Rectal smooth muscle tissue (tissue), 1 donor: ENCODE data around the gene YTHDC2.

Experiments
- H3K27ac ChIP-seq: one replicate; pipeline ENCODE4 v1.7.0; 2013; ENCODE audit warnings: low read depth, low read length, inconsistent platforms
- H3K27me3 ChIP-seq: one replicate; pipeline ENCODE4 v1.7.0; 2013; ENCODE audit warnings: low read length; ENCODE audit not compliant: control insufficient read depth, insufficient read depth
- H3K36me3 ChIP-seq: one replicate; pipeline ENCODE4 v1.7.0; 2013; ENCODE audit warnings: low read length; ENCODE audit not compliant: control insufficient read depth, insufficient read depth
- H3K4me1 ChIP-seq: one replicate; pipeline ENCODE4 v1.7.0; 2013; ENCODE audit warnings: low read length; ENCODE audit not compliant: control insufficient read depth, insufficient read depth
- H3K4me3 ChIP-seq: one replicate; pipeline ENCODE4 v1.7.0; 2013; ENCODE audit warnings: low read length
- H3K9ac ChIP-seq: one replicate; pipeline ENCODE4 v1.7.0; 2013; ENCODE audit warnings: low read length

Gene YTHDC2

DNA sequence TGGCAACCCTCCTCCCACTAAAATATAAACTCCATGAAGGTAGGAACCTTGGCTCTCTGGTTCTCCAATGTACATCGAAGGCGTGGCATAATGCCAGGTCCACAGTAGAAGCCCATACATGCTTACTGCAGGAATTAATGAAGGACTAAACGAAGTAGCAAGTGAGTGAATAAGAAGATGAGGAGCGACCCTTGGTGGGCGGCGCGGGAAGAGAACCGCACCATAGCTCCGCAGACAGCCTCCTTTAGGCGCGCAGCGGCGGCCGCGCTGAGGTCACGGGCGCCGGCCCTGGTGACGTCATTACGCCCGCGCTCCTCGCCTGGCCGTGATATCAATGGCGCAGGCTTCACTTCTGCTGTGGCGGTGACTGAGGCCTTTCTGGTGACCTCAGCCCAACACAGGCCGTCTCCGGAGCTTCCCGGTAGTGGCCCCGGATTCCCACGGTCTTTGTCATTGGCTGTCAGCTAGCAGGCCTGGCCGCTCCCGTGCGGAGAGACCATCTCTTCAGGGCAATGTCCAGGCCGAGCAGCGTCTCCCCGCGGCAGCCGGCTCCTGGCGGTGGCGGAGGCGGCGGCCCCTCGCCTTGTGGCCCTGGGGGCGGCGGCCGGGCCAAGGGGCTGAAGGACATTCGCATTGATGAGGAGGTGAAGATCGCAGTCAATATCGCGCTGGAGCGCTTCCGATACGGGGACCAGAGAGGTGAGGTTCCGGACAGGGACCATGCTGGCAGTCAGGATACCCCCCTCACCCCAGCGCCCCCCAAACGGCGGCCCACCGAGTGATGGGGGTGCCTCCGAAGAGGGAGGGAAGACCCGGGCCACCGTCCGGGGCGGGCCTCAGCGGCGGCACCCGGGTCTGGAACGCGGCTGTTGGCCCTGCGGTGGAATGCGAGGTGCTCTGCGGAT, at the start of gene YTHDC2:
YTHDC2 (plus strand) TSS at position 311 of the 905 bp plus-strand sequence; CDS start at position 513, 202 bp downstream.
- Histone ChIP-seq H3K4me1 (no peaks in the 10 kb centered on the region), H3K9ac (peak within 1 kb of the TSS; percentile 93), H3K27me3 (no peaks in the 10 kb centered on the region), H3K4me3 (peak within 1 kb of the TSS; percentile 94), H3K27ac (peak within 1 kb of the TSS; percentile 93), H3K36me3 (peaks cover 2% of the 10 kb centered on the region)

GRCh38 chr5:113474100-113474728, 39.3 kb upstream of the YTHDC2 start:
- no peak overlapping the region for H3K4me3 ChIP-seq
- H3K9ac ChIP-seq = no peak overlapping the region
- no peaks in the 10 kb centered on the region for H3K4me1 ChIP-seq
- H3K27me3 ChIP-seq = no peaks in the 10 kb centered on the region
- no peak overlapping the region for H3K27ac ChIP-seq
- no peaks in the 10 kb centered on the region for H3K36me3 ChIP-seq

GRCh38 chr5:113478691-113479090, 34.8 kb upstream of the YTHDC2 start:
- no peak overlapping the region for H3K4me3 ChIP-seq
- H3K4me1 ChIP-seq = no peaks in the 10 kb centered on the region
- H3K27ac ChIP-seq = no peak overlapping the region
- no peak overlapping the region for H3K9ac ChIP-seq
- no peaks in the 10 kb centered on the region for H3K27me3 ChIP-seq
- H3K36me3 ChIP-seq = no peaks in the 10 kb centered on the region

DNA sequence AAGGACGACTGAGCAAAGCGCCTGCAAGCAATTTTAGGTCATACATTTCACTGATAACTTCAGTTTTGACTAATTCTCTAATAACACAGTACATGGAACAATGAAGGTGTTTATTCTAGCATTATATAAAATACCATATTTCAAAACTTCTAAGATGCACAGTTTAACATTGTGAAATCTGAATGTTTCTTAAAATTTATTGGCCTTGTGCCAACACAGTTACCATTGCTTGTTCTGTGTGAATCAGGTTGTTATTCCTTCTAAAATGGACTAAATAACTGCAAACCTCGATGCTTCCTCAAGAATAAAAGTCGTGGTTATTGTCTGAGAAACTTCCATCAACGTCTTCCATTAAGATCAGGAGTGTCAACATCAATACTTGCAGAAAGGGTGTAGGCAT, 33.3 kb upstream of the YTHDC2 start:
- no peaks in the 10 kb centered on the region for H3K4me1 ChIP-seq
- no peak overlapping the region for H3K4me3 ChIP-seq
- no peak overlapping the region for H3K27ac ChIP-seq
- H3K27me3 ChIP-seq = no peaks in the 10 kb centered on the region
- H3K36me3 ChIP-seq = no peaks in the 10 kb centered on the region
- no peak overlapping the region for H3K9ac ChIP-seq

- H3K27me3 ChIP-seq = no peaks in the 10 kb centered on the region
- H3K4me3 ChIP-seq = peak overlapping the region; percentile 83
- no peak overlapping the region for H3K27ac ChIP-seq
- H3K4me1 ChIP-seq = no peaks in the 10 kb centered on the region
- no peak overlapping the region for H3K9ac ChIP-seq
- no peaks in the 10 kb centered on the region for H3K36me3 ChIP-seq
These were observed 26.1 kb upstream of the YTHDC2 start for GRCh38 chr5:113487416-113487780.

DNA sequence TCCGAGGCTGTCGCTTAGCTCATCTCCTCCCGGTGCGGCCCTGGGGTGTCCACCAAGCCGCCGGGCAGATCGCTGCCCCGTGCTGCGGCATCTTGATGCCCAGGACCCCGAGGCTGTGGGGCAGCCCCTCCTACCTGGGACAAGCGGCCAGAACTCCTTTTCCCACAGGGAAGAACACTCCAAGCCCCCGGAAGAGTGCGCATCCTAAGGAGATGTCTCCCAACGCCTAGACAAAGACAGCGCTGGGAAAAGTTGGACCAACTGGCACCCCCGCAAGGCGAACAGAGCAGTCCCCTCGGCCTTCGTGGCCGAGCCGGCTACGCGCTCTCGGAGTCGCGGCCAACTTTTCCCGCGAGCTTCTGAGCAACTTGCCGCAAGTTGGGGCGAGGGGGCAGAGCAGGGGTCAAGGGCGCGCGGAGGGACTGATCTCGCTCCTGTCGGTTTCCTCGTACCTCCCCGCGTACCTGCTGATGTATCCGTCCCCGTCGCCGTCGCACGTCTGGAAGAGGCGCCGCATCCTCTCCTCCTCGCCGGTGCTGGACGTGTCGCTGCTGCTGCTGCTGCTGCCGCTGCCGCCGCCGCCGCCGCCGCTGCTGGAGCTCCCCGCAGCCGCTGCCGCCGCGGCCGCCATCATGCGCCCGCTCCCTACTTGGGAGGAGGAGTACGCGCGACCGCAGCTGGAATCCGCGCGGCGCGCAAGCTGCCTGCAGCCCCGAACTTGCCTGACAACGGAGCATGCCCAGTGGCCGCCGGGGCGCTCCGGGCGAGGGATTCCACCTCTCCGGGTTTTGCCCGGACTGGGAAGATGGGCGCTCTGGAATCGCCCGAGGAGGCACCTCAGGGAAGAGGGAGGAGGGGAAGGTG, 25.5 kb upstream of the YTHDC2 start, which contains the start of gene MCC:
MCC (minus strand) TSS at position 673 of the 864 bp plus-strand sequence.
- Histone ChIP-seq H3K36me3 (no peaks in the 10 kb centered on the region), H3K4me1 (no peaks in the 10 kb centered on the region), H3K27me3 (no peaks in the 10 kb centered on the region), H3K27ac (peak within 1 kb of the TSS; percentile 26), H3K4me3 (peak within 1 kb of the TSS; percentile 83), H3K9ac (peak within 1 kb of the TSS; percentile 33)

GRCh38 chr5:113488645-113489184, 24.8 kb upstream of the YTHDC2 start:
- Histone ChIP-seq H3K27ac (peak overlapping the region; percentile 9), H3K27me3 (no peaks in the 10 kb centered on the region), H3K9ac (peak overlapping the region; percentile 33)

DNA sequence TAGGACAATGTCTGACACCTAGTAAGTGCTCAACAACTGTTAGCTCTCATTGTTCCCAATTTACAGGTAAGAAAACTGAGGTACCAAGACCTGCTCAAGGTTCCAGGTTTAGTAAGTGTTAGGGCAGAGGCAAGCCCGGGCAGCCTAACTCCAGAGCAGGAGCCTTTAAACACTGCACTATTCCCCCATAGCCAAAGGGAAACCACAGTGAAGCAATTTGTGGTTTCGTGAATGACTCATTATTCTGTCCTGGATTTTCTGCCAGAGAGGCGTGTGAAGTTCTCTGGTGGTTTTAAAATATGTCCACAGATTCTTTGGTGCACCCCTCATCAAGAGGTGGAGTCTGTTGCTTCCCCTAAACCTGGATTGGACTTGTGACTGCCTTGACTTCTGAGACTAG, 24.2 kb upstream of the YTHDC2 start:
- no peak overlapping the region for H3K4me3 ChIP-seq
- H3K4me1 ChIP-seq = no peaks in the 10 kb centered on the region
- no peaks in the 10 kb centered on the region for H3K36me3 ChIP-seq
- no peak overlapping the region for H3K27ac ChIP-seq
- no peak overlapping the region for H3K9ac ChIP-seq
- no peaks in the 10 kb centered on the region for H3K27me3 ChIP-seq

More at GRCh38 chr5:113488645-113489184, 24.8 kb upstream of the YTHDC2 start:
- Histone ChIP-seq H3K4me3 (peak overlapping the region; percentile 83), H3K4me1 (no peaks in the 10 kb centered on the region), H3K36me3 (no peaks in the 10 kb centered on the region)

- Histone ChIP-seq H3K36me3 (no peaks in the 10 kb centered on the region), H3K4me1 (no peaks in the 10 kb centered on the region), H3K27me3 (no peaks in the 10 kb centered on the region), H3K27ac (no peak overlapping the region), H3K4me3 (no peak overlapping the region), H3K9ac (no peak overlapping the region)
These were observed 23.2 kb upstream of the YTHDC2 start for GRCh38 chr5:113490317-113490716.

DNA sequence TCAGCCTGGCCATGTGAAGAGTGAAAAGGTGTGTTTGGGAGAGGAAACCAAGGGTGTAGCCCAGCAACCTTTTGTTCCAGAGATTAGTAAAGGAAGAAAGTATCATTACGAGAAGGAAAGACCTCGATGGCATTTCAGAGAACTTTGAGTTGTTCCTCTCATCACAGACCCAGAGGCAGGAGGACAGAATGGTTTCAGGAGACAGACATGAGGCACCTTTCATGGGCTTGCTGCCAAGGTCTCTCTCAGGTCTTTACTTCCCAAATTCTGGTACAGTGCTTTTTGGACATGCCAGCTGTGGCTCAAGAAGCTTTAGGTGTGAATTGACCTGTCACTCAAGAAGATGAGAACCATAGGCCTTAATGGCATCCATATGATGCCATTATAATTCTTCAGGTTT, 22.5 kb upstream of the YTHDC2 start:
- no peak overlapping the region for H3K9ac ChIP-seq
- H3K36me3 ChIP-seq = no peaks in the 10 kb centered on the region
- H3K27ac ChIP-seq = no peak overlapping the region
- no peaks in the 10 kb centered on the region for H3K27me3 ChIP-seq
- H3K4me1 ChIP-seq = no peaks in the 10 kb centered on the region
- H3K4me3 ChIP-seq = no peak overlapping the region

- H3K4me1 ChIP-seq = no peaks in the 10 kb centered on the region
- no peaks in the 10 kb centered on the region for H3K36me3 ChIP-seq
- no peak overlapping the region for H3K9ac ChIP-seq
- no peak overlapping the region for H3K4me3 ChIP-seq
- no peak overlapping the region for H3K27ac ChIP-seq
- H3K27me3 ChIP-seq = no peaks in the 10 kb centered on the region
These were observed 20.0 kb upstream of the YTHDC2 start for GRCh38 chr5:113493446-113493845.

- Histone ChIP-seq H3K4me3 (no peak overlapping the region), H3K27me3 (no peaks in the 10 kb centered on the region), H3K36me3 (no peaks in the 10 kb centered on the region), H3K9ac (no peak overlapping the region), H3K4me1 (no peaks in the 10 kb centered on the region), H3K27ac (no peak overlapping the region)
These were observed 18.1 kb upstream of the YTHDC2 start for GRCh38 chr5:113495422-113495841.
